KMS-11 (cell line): ENCODE data around the gene CSNK1G3.

Source experiments
- H2AFZ ChIP-seq: fragments of 200-600 bp; sonication (generic); 2 replicates; pipeline ENCODE4 v1.6.1; 2016; ENCODE audit warnings: antibody characterized with exemption, mixed run types, low read depth
- H3K27ac ChIP-seq: fragments of 200-600 bp; sonication (generic); 2 replicates; pipeline ENCODE4 v1.6.1; 2016; ENCODE audit warnings: mild to moderate bottlenecking, mixed run types
- H3K27me3 ChIP-seq: fragments of 200-600 bp; sonication (generic); 2 replicates; pipeline ENCODE4 v1.6.1; 2017; ENCODE audit warnings: mild to moderate bottlenecking, low read depth, mixed run types, moderate library complexity; ENCODE audit not compliant: insufficient read depth
- H3K36me3 ChIP-seq: fragments of 200-600 bp; sonication (generic); 2 replicates; pipeline ENCODE4 v1.6.1; 2017; ENCODE audit warnings: mild to moderate bottlenecking, mixed run types; ENCODE audit not compliant: insufficient read depth
- H3K4me1 ChIP-seq: fragments of 200-600 bp; sonication (generic); 2 replicates; pipeline ENCODE4 v1.6.1; 2016; ENCODE audit warnings: mild to moderate bottlenecking, low read depth, mixed run types; ENCODE audit not compliant: poor library complexity, severe bottlenecking
- H3K4me2 ChIP-seq: fragments of 200-600 bp; sonication (generic); 2 replicates; pipeline ENCODE4 v1.7.0; 2016; ENCODE audit warnings: mild to moderate bottlenecking, mixed run types
- H3K4me3 ChIP-seq: fragments of 200-600 bp; sonication (generic); IDR thresholded peaks from 2 replicates; pipeline ENCODE4 v1.6.1; 2017; ENCODE audit warnings: low read depth, low read length, mixed read lengths; ENCODE audit not compliant: insufficient read depth
- H3K79me2 ChIP-seq: fragments of 200-600 bp; sonication (generic); 2 replicates; pipeline ENCODE4 v1.6.1; 2016; ENCODE audit warnings: low read depth, mixed run types; ENCODE audit not compliant: insufficient read depth
- H3K9ac ChIP-seq: fragments of 200-600 bp; sonication (generic); 2 replicates; pipeline ENCODE4 v1.6.1; 2016; ENCODE audit warnings: mild to moderate bottlenecking, mixed run types
- H4K20me1 ChIP-seq: fragments of 200-600 bp; sonication (generic); 2 replicates; pipeline ENCODE4 v1.6.1; 2016; ENCODE audit warnings: mild to moderate bottlenecking, mixed run types; ENCODE audit not compliant: insufficient read depth
- TF ChIP-seq, protein P1 (sequence below): fragments of 200-600 bp; sonication (generic); conservative IDR thresholded peaks from 2 replicates; pipeline ENCODE4 v1.6.1; 2017; ENCODE audit warnings: low read depth, mild to moderate bottlenecking, antibody characterized with exemption, low read length, moderate library complexity, mixed read lengths

Gene CSNK1G3

DNA sequence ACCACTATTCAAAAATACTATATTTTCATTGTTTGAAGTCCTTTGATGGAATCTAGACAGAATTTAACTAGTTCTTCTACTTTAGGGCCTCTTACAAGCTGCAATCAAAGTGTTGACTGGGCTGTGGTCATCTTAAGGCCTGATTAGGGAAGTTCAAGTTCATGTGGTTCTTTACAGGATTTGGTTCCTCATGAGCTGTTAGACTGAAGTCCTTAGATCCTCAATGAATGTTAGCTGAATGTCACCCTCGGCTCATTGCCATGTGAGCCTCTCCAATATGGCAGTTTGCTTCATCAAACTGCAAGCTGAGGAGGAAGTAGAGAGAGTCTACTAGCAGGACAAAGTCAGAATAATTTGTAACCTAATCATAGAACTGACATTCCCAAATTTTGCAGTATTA is 135.1 kb downstream of the CSNK1G3 start:
- H3K27me3 ChIP-seq, result no peaks in the 10 kb centered on the region
- no peak overlapping the region for H2AFZ ChIP-seq
- TF ChIP-seq, protein P1, sequence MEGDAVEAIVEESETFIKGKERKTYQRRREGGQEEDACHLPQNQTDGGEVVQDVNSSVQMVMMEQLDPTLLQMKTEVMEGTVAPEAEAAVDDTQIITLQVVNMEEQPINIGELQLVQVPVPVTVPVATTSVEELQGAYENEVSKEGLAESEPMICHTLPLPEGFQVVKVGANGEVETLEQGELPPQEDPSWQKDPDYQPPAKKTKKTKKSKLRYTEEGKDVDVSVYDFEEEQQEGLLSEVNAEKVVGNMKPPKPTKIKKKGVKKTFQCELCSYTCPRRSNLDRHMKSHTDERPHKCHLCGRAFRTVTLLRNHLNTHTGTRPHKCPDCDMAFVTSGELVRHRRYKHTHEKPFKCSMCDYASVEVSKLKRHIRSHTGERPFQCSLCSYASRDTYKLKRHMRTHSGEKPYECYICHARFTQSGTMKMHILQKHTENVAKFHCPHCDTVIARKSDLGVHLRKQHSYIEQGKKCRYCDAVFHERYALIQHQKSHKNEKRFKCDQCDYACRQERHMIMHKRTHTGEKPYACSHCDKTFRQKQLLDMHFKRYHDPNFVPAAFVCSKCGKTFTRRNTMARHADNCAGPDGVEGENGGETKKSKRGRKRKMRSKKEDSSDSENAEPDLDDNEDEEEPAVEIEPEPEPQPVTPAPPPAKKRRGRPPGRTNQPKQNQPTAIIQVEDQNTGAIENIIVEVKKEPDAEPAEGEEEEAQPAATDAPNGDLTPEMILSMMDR, result no peak
- H3K9ac ChIP-seq, result no peak overlapping the region
- H4K20me1 ChIP-seq, result no peaks in the 10 kb centered on the region
- H3K4me3 ChIP-seq, result no peak overlapping the region
- no peaks in the 10 kb centered on the region for H3K4me1 ChIP-seq
- no peak overlapping the region for H3K27ac ChIP-seq
- H3K36me3 ChIP-seq, result no peaks in the 10 kb centered on the region
- H3K79me2 ChIP-seq, result no peaks in the 10 kb centered on the region
- H3K4me2 ChIP-seq, result no peak overlapping the region

GRCh38 chr5:123651234-123651633 is 139.3 kb downstream of the CSNK1G3 start:
- H3K4me2 ChIP-seq, result no peak overlapping the region
- TF ChIP-seq, protein P1, result no peak
- H3K9ac ChIP-seq, result no peak overlapping the region
- H2AFZ ChIP-seq, result no peak overlapping the region
- no peaks in the 10 kb centered on the region for H3K36me3 ChIP-seq
- no peaks in the 10 kb centered on the region for H3K79me2 ChIP-seq
- H3K4me1 ChIP-seq, result no peaks in the 10 kb centered on the region
- H3K27ac ChIP-seq, result no peak overlapping the region
- no peak overlapping the region for H3K4me3 ChIP-seq
- no peaks in the 10 kb centered on the region for H3K27me3 ChIP-seq
- no peaks in the 10 kb centered on the region for H4K20me1 ChIP-seq

GRCh38 chr5:123659011-123659410 is 147.0 kb downstream of the CSNK1G3 start:
- H3K4me2 ChIP-seq, result no peak overlapping the region
- TF ChIP-seq, protein P1, result no peak
- H3K36me3 ChIP-seq, result no peaks in the 10 kb centered on the region
- no peaks in the 10 kb centered on the region for H4K20me1 ChIP-seq
- no peak overlapping the region for H3K4me3 ChIP-seq
- no peak overlapping the region for H2AFZ ChIP-seq
- no peaks in the 10 kb centered on the region for H3K4me1 ChIP-seq
- no peak overlapping the region for H3K9ac ChIP-seq
- H3K79me2 ChIP-seq, result no peaks in the 10 kb centered on the region
- H3K27me3 ChIP-seq, result no peaks in the 10 kb centered on the region
- no peak overlapping the region for H3K27ac ChIP-seq

DNA sequence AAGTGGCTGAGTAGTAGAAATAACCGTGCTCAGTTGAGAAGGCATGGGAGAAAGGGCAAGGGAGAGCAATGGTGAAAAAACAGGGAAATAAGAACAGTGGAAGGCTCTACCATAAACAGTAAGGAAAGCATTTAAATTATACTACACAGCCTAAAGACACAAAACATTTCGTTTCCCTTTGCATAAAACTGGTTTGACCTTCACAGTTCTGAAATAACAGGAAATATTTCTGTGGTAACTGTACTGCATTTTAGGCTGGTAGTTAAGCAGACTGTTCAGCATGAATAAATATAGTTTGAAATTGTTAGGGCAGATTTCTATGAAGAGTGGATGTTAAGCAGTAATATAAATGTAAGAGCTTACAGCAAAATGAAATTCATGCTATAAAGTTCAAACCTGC is 147.5 kb downstream of the CSNK1G3 start:
- TF ChIP-seq, protein P1, result no peak
- Histone ChIP-seq H4K20me1 (no peaks in the 10 kb centered on the region), H3K79me2 (no peaks in the 10 kb centered on the region), H3K4me1 (no peaks in the 10 kb centered on the region), H3K36me3 (no peaks in the 10 kb centered on the region), H2AFZ (no peak overlapping the region), H3K4me2 (no peak overlapping the region), H3K4me3 (no peak overlapping the region), H3K9ac (no peak overlapping the region), H3K27me3 (no peaks in the 10 kb centered on the region), H3K27ac (no peak overlapping the region)
